GM18511 (cell line): ENCODE results near the gene LTA.

Experiments
- ATAC-seq: cut with Tn5 transposase; IDR thresholded peaks from one replicate; pipeline ENCODE4 v1.9.1; 2021; ENCODE audit warnings: mild to moderate bottlenecking, moderate library complexity; ENCODE audit not compliant: unreplicated experiment

Gene LTA

DNA sequence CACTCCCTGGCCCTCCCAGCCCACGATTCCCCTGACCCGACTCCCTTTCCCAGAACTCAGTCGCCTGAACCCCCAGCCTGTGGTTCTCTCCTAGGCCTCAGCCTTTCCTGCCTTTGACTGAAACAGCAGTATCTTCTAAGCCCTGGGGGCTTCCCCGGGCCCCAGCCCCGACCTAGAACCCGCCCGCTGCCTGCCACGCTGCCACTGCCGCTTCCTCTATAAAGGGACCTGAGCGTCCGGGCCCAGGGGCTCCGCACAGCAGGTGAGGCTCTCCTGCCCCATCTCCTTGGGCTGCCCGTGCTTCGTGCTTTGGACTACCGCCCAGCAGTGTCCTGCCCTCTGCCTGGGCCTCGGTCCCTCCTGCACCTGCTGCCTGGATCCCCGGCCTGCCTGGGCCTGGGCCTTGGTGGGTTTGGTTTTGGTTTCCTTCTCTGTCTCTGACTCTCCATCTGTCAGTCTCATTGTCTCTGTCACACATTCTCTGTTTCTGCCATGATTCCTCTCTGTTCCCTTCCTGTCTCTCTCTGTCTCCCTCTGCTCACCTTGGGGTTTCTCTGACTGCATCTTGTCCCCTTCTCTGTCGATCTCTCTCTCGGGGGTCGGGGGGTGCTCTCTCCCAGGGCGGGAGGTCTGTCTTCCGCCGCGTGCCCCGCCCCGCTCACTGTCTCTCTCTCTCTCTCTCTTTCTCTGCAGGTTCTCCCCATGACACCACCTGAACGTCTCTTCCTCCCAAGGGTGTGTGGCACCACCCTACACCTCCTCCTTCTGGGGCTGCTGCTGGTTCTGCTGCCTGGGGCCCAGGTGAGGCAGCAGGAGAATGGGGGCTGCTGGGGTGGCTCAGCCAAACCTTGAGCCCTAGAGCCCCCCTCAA is at the start of gene LTA:
Gene LTA (plus strand): TSS at position 249 of the 871 bp plus-strand sequence. CDS start 454 bp downstream, at position 703.
- ATAC-seq, result peak; percentile 43

DNA sequence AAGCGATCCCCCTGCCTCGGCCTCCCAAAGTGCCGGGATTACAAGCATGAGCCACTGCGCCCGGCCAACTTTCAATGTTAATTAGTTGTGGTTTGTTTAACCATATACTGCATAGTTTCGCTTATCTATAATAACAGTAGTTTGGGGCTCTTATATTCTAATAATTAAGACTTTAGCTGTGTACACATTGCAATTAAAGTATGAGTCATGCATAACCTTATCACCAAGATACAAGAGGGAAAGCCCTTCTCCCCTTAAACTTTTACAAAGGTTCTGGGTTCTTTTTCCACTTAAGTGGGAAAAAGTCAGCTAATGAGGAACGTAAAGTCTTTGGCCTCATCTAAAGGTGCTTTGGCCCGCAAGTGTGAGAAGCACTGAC is 46.5 kb upstream of the LTA start:
- ATAC-seq, result no peak

GRCh38 chr6:31525932-31526591 is 46.0 kb upstream of the LTA start:
- no peak for ATAC-seq

- ATAC-seq, result no peak
Measured at GRCh38 chr6:31528307-31528777, 43.7 kb upstream of the LTA start.

DNA sequence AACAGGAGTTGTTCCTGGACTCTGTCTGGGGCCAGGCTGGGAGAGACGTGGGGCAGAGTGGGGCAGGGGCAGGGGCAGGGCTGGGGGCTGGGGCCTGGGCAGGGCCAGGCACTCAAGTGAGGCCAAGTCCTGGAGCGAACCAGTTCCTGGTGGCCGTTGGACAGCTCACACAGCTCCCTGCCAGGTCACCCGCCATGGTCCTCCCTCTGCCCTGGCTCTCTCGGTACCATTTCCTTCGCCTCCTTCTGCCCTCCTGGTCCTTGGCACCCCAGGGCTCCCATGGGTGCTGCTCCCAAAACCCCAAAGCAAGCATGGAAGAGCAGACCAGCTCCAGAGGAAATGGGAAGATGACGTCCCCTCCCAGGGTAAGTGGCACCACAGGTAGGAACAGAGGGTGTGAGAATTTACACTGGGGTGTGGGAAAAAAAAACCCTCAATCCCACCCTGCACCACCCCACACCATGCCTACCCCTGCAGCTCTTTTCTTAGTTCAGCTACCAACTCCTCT is 43.2 kb upstream of the LTA start, which contains the start of gene MCCD1:
Gene MCCD1 (plus strand): TSS at position 142 of the 508 bp plus-strand sequence. CDS start 53 bp downstream, at position 195.
- no peak for ATAC-seq

- ATAC-seq, result no peak
Measured at GRCh38 chr6:31529329-31530150, 42.5 kb upstream of the LTA start.

- no peak for ATAC-seq
Measured at GRCh38 chr6:31530659-31531058, 41.4 kb upstream of the LTA start.

- ATAC-seq, result no peak
Measured at GRCh38 chr6:31531162-31531561, 40.9 kb upstream of the LTA start.

GRCh38 chr6:31531771-31532643 is 40.1 kb upstream of the LTA start:
- ATAC-seq, result no peak

GRCh38 chr6:31532644-31533454 is 39.2 kb upstream of the LTA start:
- ATAC-seq, result no peak

DNA sequence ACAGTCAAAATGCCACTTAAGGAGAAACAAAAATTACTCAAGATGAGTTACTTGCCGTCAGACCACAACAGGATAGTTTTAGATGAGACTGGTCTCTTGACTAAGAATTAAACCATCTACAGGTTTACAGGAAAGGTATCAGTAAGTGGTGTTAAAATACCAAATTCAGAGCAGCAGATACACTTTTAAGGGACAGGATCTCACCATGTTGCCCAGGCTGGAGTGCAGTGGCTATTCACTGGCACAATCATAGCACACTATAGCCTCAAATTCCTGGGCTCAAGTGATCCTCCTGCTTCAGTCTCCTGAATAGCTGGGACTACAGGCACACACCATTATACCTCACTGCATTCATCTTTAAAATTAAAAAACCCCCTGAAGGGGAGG is 38.6 kb upstream of the LTA start:
- ATAC-seq, result no peak

GRCh38 chr6:31534011-31534410 is 38.1 kb upstream of the LTA start:
- ATAC-seq, result no peak

- ATAC-seq, result no peak
Measured at GRCh38 chr6:31534521-31535040, 37.5 kb upstream of the LTA start.

DNA sequence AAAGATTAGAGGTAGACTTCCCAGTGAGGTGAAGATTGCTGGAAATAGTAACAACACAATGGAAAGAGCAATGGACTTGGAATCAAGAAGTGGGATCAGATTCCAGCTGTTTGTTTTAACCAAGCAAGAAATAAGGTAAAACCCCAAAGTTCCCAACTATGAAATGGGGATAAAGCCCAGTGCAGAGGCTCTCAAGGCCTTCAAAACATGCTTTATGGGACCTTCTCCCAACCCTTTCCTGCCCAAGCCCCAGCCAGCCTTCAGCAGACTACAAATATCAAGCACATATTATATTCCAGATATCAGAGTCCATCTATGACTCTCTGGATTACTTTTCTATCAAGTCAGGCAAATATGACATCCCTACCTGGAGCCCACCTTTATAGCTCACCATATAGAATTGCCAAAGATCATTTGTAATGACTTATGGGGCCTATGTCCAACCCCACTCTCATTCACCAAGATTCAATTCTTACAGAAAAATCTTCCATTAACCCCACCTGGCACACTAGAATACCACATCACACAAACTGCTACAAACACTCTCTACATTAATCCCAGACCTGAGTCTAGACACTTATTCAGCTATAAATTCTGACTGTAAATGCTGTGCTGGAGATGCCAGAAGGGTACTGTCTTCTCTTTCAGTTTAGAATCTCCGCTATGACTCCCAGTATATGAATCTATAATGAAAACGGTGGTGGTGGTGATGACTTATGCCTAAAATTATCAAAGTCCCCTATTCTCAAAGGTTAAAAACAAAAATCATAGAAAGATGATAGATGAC is 36.4 kb upstream of the LTA start:
- ATAC-seq, result no peak

GRCh38 chr6:31538805-31539400 is 33.2 kb upstream of the LTA start:
- no peak for ATAC-seq

- ATAC-seq, result no peak
Measured at GRCh38 chr6:31540640-31541039, 31.4 kb upstream of the LTA start.

GRCh38 chr6:31541059-31541657 is 30.9 kb upstream of the LTA start:
- no peak for ATAC-seq
